ENCODE results near the gene FCSK. TPM values are rescaled to one million over a fixed set of nuclear protein-coding genes. Genes with fewer than 3 reads are reported as not detected.

FCSK gene
- total and polyA plus RNA-seq, 10 of the 15 experiments (the other 5 are each of a cell fraction or from before 2014, with no cell fraction given): 0.60 to 17.6 (median 7.4) TPM

GRCh38 chr16:70475054-70475871, 20.9 kb downstream of the FCSK start (continued):
- TF ChIP-seq HSF1 (IDR thresholded peaks at IDR 0.05; ENCODE audit: low read depth, low read length) (no peak), POU2F2 (IDR thresholded peaks at IDR 0.05; ENCODE audit: borderline replicate concordance, low read depth, low read length) (no peak), MEF2B (IDR thresholded peaks at IDR 0.05; ENCODE audit: partially characterized antibody, poor library complexity, severe bottlenecking) (no peak), PRDM15 (CRISPR knock-in tag; IDR thresholded peaks at IDR 0.05) (no peak)
